Spleen (tissue), 11 donors: Measurements from ENCODE around the gene DAB2. TPM values are rescaled to one million over a fixed set of nuclear protein-coding genes. Genes with fewer than 3 reads are reported as not detected.

Experiments
- DNase-seq: peaks from one replicate; pipeline ENCODE4 v3.0.0-alpha.2; 2020
- H3K27ac ChIP-seq, 8 donors: fragments of 200-600 bp; sonication (generic) in 7 of 8; 1 replicate in 4 of 8; 2 replicates in 4 of 8; pipeline versions ENCODE4 v1.5.0 to v1.8.0; 2016 to 2021; ENCODE audit warnings: inconsistent platforms in 4 of 8, mild to moderate bottlenecking in 4 of 8, moderate library complexity in 1 of 8
- H3K27me3 ChIP-seq, 7 donors: fragments of 200-600 bp; sonication (generic) in 6 of 7; replicated peaks in 1 of 7; 1 replicate in 4 of 7; 2 replicates in 3 of 7; pipeline versions ENCODE4 v1.5.0 to v1.8.0; 2016 to 2021; ENCODE audit warnings: inconsistent platforms in 3 of 7, mild to moderate bottlenecking in 1 of 7
- H3K36me3 ChIP-seq, 6 donors: fragments of 200-600 bp; sonication (generic) in 5 of 6; 1 replicate in 4 of 6; 2 replicates in 2 of 6; pipeline versions ENCODE4 v1.5.0 to v1.8.0; 2016 to 2021; ENCODE audit warnings: inconsistent platforms in 2 of 6
- H3K4me1 ChIP-seq, 6 donors: fragments of 200-600 bp; sonication (generic) in 5 of 6; 1 replicate in 3 of 6; 2 replicates in 3 of 6; pipeline versions ENCODE4 v1.5.0 to v1.8.0; 2016 to 2021; ENCODE audit warnings: inconsistent platforms in 3 of 6
- H3K4me3 ChIP-seq, 8 donors: fragments of 200-600 bp; sonication (generic) in 7 of 8; 1 replicate in 4 of 8; 2 replicates in 4 of 8; pipeline versions ENCODE4 v1.5.0 to v1.8.0; 2016 to 2021; ENCODE audit warnings: inconsistent platforms in 4 of 8, mild to moderate bottlenecking in 4 of 8, moderate library complexity in 2 of 8
- H3K9me3 ChIP-seq, 8 donors: fragments of 200-600 bp; sonication (generic) in 7 of 8; 1 replicate in 4 of 8; 2 replicates in 4 of 8; pipeline versions ENCODE4 v1.5.0 to v1.8.0; 2016 to 2021; ENCODE audit warnings: inconsistent platforms in 4 of 8
- CTCF ChIP-seq, 11 experiments: fragments of 200-600 bp in 7 of 11; fragments of 450-650 bp in 4 of 11; sonication (generic) in 4 of 11; IDR thresholded peaks in 8 of 11; conservative IDR thresholded peaks in 3 of 11; 1 replicate in 7 of 11; 2 replicates in 4 of 11; pipeline versions ENCODE4 v1.4.0 to v1.8.0; 2016 to 2021; ENCODE audit warnings: antibody characterized with exemption in 11 of 11, inconsistent platforms in 4 of 11, mild to moderate bottlenecking in 1 of 11
- POLR2A ChIP-seq, 3 donors: fragments of 450-650 bp; IDR thresholded peaks; one replicate each; pipeline ENCODE4 v1.5.1; 2017; ENCODE audit warnings: antibody characterized with exemption in 3 of 3, mild to moderate bottlenecking in 1 of 3
- POLR2AphosphoS5 ChIP-seq, 3 donors: sonication (generic); formaldehyde crosslinking; IDR thresholded peaks; one replicate each; pipeline ENCODE4 v1.5.1; 2017; ENCODE audit warnings: antibody characterized with exemption in 3 of 3
- WGBS, 5 donors: extraction: QIAGEN DNeasy Blood & Tissue Kit in 3 of 5; methylation state at CpG; one replicate each; pipeline versions ENCODE4 v1.1.5 to v1.1.7; 2013 to 2018; 5-methylcytosine and 5-hydroxymethylcytosine counted together
- intact Hi-C: fragments of 100-400 bp; cut with DNase I; formaldehyde crosslinking; loops from one replicate; pipeline ENCODE4 v1.15.0; 2023; ENCODE audit warnings: low total_unique reads
- polyA plus RNA-seq, 3 donors: library from polyadenylated mRNA; stranded (reverse); fragments of 200-250 nt; gene quantifications; one replicate each; pipeline ENCODE4 v1.2.1, GENCODE V29; 2013
- total RNA-seq, 7 donors: library from RNA; depleted of rRNA in 3 of 7; stranded (reverse); fragments of >200 nt in 3 of 7; fragmentation: NEBNext Ultra II Directional in 4 of 7; extraction: Animal tissue kit (Norgen Biotek cat#: 25700) in 4 of 7; gene quantifications; one replicate each; pipeline versions ENCODE4 v1.1.0 to v1.2.1, GENCODE V29; 2016 to 2021
- donor health status: healthy with polysubstance abuse.
- donor health status: DM: no; HTN: no; CAD: no; lungs with moderate emphysema.
- donor health status: DM: no; HTN: no; CAD: no.
- donor health status: Bipolar disorder and iron deficiency.
- donor health status: healthy.
- donor health status: DM: no; HTN: no; CAD: no.
- donor health status: DM: yes; HTN: yes; CAD: no.

Gene DAB2
- total and polyA plus RNA-seq, 10 donors, result 19.4 to 206 (median 125) TPM

GRCh38 chr5:39465843-39466242 is 41.1 kb upstream of the DAB2 start:
- DNase-seq, result no peak
- H3K9me3 ChIP-seq, result no peaks in the 10 kb centered on the region
- TF ChIP-seq POLR2AphosphoS5 (IDR thresholded peaks at IDR 0.05), result no peak
- TF ChIP-seq CTCF (IDR thresholded peaks at IDR 0.05 in 8 of 11, conservative IDR thresholded peaks at IDR 0.05 in 3 of 11), result no peak
- no peak for TF ChIP-seq POLR2A (IDR thresholded peaks at IDR 0.05)
- intact Hi-C loops, result no loop called here
- H3K36me3 ChIP-seq, result no peaks in the 10 kb centered on the region
- no peak overlapping the region for H3K4me3 ChIP-seq
- no peak overlapping the region for H3K27ac ChIP-seq
- no peaks in the 10 kb centered on the region for H3K27me3 ChIP-seq
- WGBS, 5 donors, result 43 to 81% (median 72%) methylated on average over 2 of the region's 2 CpGs
- peaks cover 0 to 32% (median 16%) of the 10 kb centered on the region in 6 donors for H3K4me1 ChIP-seq

GRCh38 chr5:39465097-39465496 is 40.3 kb upstream of the DAB2 start:
- no peak for DNase-seq
- Histone ChIP-seq H3K27ac (no peak overlapping the region), H3K4me3 (no peak overlapping the region), H3K27me3 (no peaks in the 10 kb centered on the region), H3K9me3 (no peaks in the 10 kb centered on the region), H3K36me3 (no peaks in the 10 kb centered on the region), H3K4me1 (peaks cover 0 to 36% (median 21%) of the 10 kb centered on the region in 6 donors)
- 75 to 88% (median 81%) methylated on average over 2 of the region's 2 CpGs for WGBS, 5 donors
- intact Hi-C loops, result no loop called here
- TF ChIP-seq POLR2AphosphoS5 (IDR thresholded peaks at IDR 0.05) (no peak), CTCF (IDR thresholded peaks at IDR 0.05 in 8 of 11, conservative IDR thresholded peaks at IDR 0.05 in 3 of 11) (no peak), POLR2A (IDR thresholded peaks at IDR 0.05) (no peak)

- no peak for TF ChIP-seq POLR2AphosphoS5 (IDR thresholded peaks at IDR 0.05)
- no peak for TF ChIP-seq CTCF (IDR thresholded peaks at IDR 0.05 in 8 of 11, conservative IDR thresholded peaks at IDR 0.05 in 3 of 11)
- TF ChIP-seq POLR2A (IDR thresholded peaks at IDR 0.05), result no peak
- no peaks in the 10 kb centered on the region for H3K9me3 ChIP-seq
- DNase-seq, result no peak
- no peak overlapping the region for H3K4me3 ChIP-seq
- intact Hi-C loops, result no loop called here
- peaks cover 0 to 30% (median 22%) of the 10 kb centered on the region in 6 donors for H3K4me1 ChIP-seq
- no peaks in the 10 kb centered on the region for H3K27me3 ChIP-seq
- H3K27ac ChIP-seq, result no peak overlapping the region
- H3K36me3 ChIP-seq, result no peaks in the 10 kb centered on the region
- WGBS, 5 donors, result 85 to 93% (median 88%) methylated on average over 5 of the region's 5 CpGs
Observed at GRCh38 chr5:39464088-39464487, 39.3 kb upstream of the DAB2 start.

GRCh38 chr5:39462211-39462610 is 37.4 kb upstream of the DAB2 start:
- WGBS, 5 donors, result 73 to 82% (median 78%) methylated on average over 6 of the region's 6 CpGs
- no peak for TF ChIP-seq CTCF (IDR thresholded peaks at IDR 0.05 in 8 of 11, conservative IDR thresholded peaks at IDR 0.05 in 3 of 11)
- no peak for TF ChIP-seq POLR2A (IDR thresholded peaks at IDR 0.05)
- no peak for TF ChIP-seq POLR2AphosphoS5 (IDR thresholded peaks at IDR 0.05)
- H3K9me3 ChIP-seq, result no peaks in the 10 kb centered on the region
- H3K4me1 ChIP-seq, result peaks cover 0 to 27% (median 22%) of the 10 kb centered on the region in 6 donors
- no peaks in the 10 kb centered on the region for H3K27me3 ChIP-seq
- no peak for DNase-seq
- peak overlapping the region in 1 of 8 donors; percentile 58 for H3K27ac ChIP-seq
- H3K4me3 ChIP-seq, result no peak overlapping the region
- H3K36me3 ChIP-seq, result no peaks in the 10 kb centered on the region
- intact Hi-C loops, result no loop called here
